HL-60/S4 (cell line): ENCODE results near the gene YPEL4.
"Not testable (repeated sequence)": the region's sequence is repeated elsewhere in the genome, so short reads cannot be mapped to it uniquely, and the experiment has no call there.

Experiments
- in situ Hi-C: fragments of 300-500 bp; cut with MboI; formaldehyde crosslinking; loops from 2 replicates; pipeline ENCODE4 v1.14.3; 2022; ENCODE audit warnings: low sequenced_read_pairs

Gene YPEL4

GRCh38 chr11:57649826-57650738 lies at the start of gene YPEL4:
Gene YPEL4 (minus strand): TSS chr11:57649912. CDS start chr11:57647107, 2,805 bp downstream.
- in situ Hi-C loops = loop anchor here (10.0 to 25.0 kb wide), 4 partner anchors 85 to 912 kb away; partner anchors contain the start of gene UBE2L6

- in situ Hi-C loops = no loop called here
Observed at GRCh38 chr11:57698843-57699365, 49.2 kb upstream of the YPEL4 start.

- in situ Hi-C loops = not testable (repeated sequence)
Observed at GRCh38 chr11:57690474-57690873, 40.8 kb upstream of the YPEL4 start.

GRCh38 chr11:57681168-57681567 lies 31.5 kb upstream of the YPEL4 start:
- in situ Hi-C loops = no loop called here

GRCh38 chr11:57680552-57680874 lies 30.8 kb upstream of the YPEL4 start:
- in situ Hi-C loops = no loop called here

GRCh38 chr11:57679396-57679795 lies 29.7 kb upstream of the YPEL4 start:
- in situ Hi-C loops = no loop called here

- in situ Hi-C loops = no loop called here
Observed at GRCh38 chr11:57675176-57675941, 25.6 kb upstream of the YPEL4 start.

- in situ Hi-C loops = loop anchor here (25.0 kb wide), 1 partner anchor 888 kb away; no protein-coding TSS in a partner anchor
Observed at GRCh38 chr11:57674251-57674650, 24.5 kb upstream of the YPEL4 start.

GRCh38 chr11:57668434-57668782 lies 18.7 kb upstream of the YPEL4 start:
- in situ Hi-C loops = loop anchor here (10.0 to 25.0 kb wide), 2 partner anchors 126 to 894 kb away; no protein-coding TSS in a partner anchor

GRCh38 chr11:57667736-57668433 lies 18.2 kb upstream of the YPEL4 start, which contains the start of gene ZDHHC5:
Gene ZDHHC5 (plus strand): TSS chr11:57668114. CDS start chr11:57673091, 4,977 bp downstream.
- in situ Hi-C loops = loop anchor here (10.0 to 25.0 kb wide), 2 partner anchors 127 to 894 kb away; no protein-coding TSS in a partner anchor

- in situ Hi-C loops = loop anchor here (10.0 to 25.0 kb wide), 2 partner anchors 128 to 895 kb away; no protein-coding TSS in a partner anchor
Observed at GRCh38 chr11:57667117-57667735, 17.5 kb upstream of the YPEL4 start.

- in situ Hi-C loops = loop anchor here (10.0 to 25.0 kb wide), 2 partner anchors 131 to 898 kb away; no protein-coding TSS in a partner anchor
Observed at GRCh38 chr11:57663975-57664374, 14.3 kb upstream of the YPEL4 start.

GRCh38 chr11:57662893-57663292 lies 13.2 kb upstream of the YPEL4 start:
- in situ Hi-C loops = loop anchor here (10.0 to 25.0 kb wide), 2 partner anchors 132 to 899 kb away; no protein-coding TSS in a partner anchor

GRCh38 chr11:57659669-57660068 lies 10.0 kb upstream of the YPEL4 start:
- in situ Hi-C loops = loop anchor here (10.0 to 25.0 kb wide), 2 partner anchors 135 to 903 kb away; no protein-coding TSS in a partner anchor

GRCh38 chr11:57658023-57658361 lies 8.3 kb upstream of the YPEL4 start:
- in situ Hi-C loops = loop anchor here (25.0 kb wide), 1 partner anchor 904 kb away; no protein-coding TSS in a partner anchor

- in situ Hi-C loops = loop anchor here (25.0 kb wide), 1 partner anchor 905 kb away; no protein-coding TSS in a partner anchor
Observed at GRCh38 chr11:57657194-57658022, 7.7 kb upstream of the YPEL4 start, which contains the start of gene CLP1. Gene CLP1 (plus strand): TSS chr11:57657762. CDS start chr11:57659477, 1,715 bp downstream.

- in situ Hi-C loops = loop anchor here (25.0 kb wide), 1 partner anchor 905 kb away; no protein-coding TSS in a partner anchor
Observed at GRCh38 chr11:57656885-57657193, 7.1 kb upstream of the YPEL4 start.

GRCh38 chr11:57653163-57653562 lies 3.5 kb upstream of the YPEL4 start:
- in situ Hi-C loops = loop anchor here (25.0 kb wide), 1 partner anchor 909 kb away; no protein-coding TSS in a partner anchor

GRCh38 chr11:57652662-57653061 lies 3.0 kb upstream of the YPEL4 start:
- in situ Hi-C loops = loop anchor here (25.0 kb wide), 1 partner anchor 910 kb away; no protein-coding TSS in a partner anchor
